Kidney (tissue), 14 donors: ENCODE data around the gene ETS1. TPM values are rescaled to one million over a fixed set of nuclear protein-coding genes. Genes with fewer than 3 reads are reported as not detected.
A peak's percentile ranks its signal among the peaks of the same experiment; 100 is the strongest.

Source experiments
- DNase-seq, 5 donors: peaks; one replicate each; pipeline ENCODE4 v3.0.0-alpha.2; 2013 to 2020
- FAIRE-seq: peaks from 2 replicates; lab custom pipeline; 2012; peaks lifted over from hg19 to GRCh38; lab: Jason Lieb, UNC
- H3K27ac ChIP-seq, 2 donors: one replicate each; pipeline ENCODE4 v1.7.0; 2013; ENCODE audit warnings: low read depth in 2 of 2, low read length in 2 of 2, inconsistent platforms in 1 of 2
- H3K27me3 ChIP-seq: one replicate; pipeline ENCODE4 v1.7.1; 2013; ENCODE audit warnings: low read length, inconsistent platforms; ENCODE audit not compliant: control insufficient read depth, insufficient read depth
- H3K36me3 ChIP-seq, 3 donors: one replicate each; pipeline versions ENCODE4 v1.7.0 to v1.7.1; 2013; ENCODE audit warnings: low read length in 3 of 3, control low read depth in 1 of 3, inconsistent platforms in 1 of 3; ENCODE audit not compliant: insufficient read depth in 3 of 3, control insufficient read depth in 2 of 3
- H3K4me1 ChIP-seq, 3 donors: one replicate each; pipeline versions ENCODE4 v1.7.0 to v1.7.1; 2013; ENCODE audit warnings: low read length in 3 of 3, inconsistent platforms in 1 of 3, low read depth in 1 of 3; ENCODE audit not compliant: control insufficient read depth in 2 of 3, insufficient read depth in 2 of 3
- H3K4me3 ChIP-seq, 3 donors: one replicate each; pipeline versions ENCODE4 v1.7.0 to v1.8.1; 2013; ENCODE audit warnings: low read length in 3 of 3, control low read depth in 1 of 3, inconsistent platforms in 1 of 3
- H3K9ac ChIP-seq, 3 donors: one replicate each; pipeline versions ENCODE4 v1.7.0 to v1.7.1; 2013; ENCODE audit warnings: low read length in 3 of 3, control low read depth in 1 of 3, inconsistent platforms in 1 of 3
- H3K9me3 ChIP-seq, 3 donors: one replicate each; pipeline versions ENCODE4 v1.7.0 to v1.7.1; 2013; ENCODE audit warnings: low read length in 3 of 3, control low read depth in 1 of 3, inconsistent platforms in 1 of 3; ENCODE audit not compliant: control insufficient read depth in 2 of 3, insufficient read depth in 1 of 3
- CTCF ChIP-seq: IDR thresholded peaks from 3 replicates; pipeline ENCODE4 v1.5.1; 2012; ENCODE audit warnings: mild to moderate bottlenecking, moderate library complexity, borderline replicate concordance; ENCODE audit not compliant: insufficient read depth; ENCODE audit errors: extremely low read depth
- intact Hi-C: fragments of 100-400 bp; cut with DNase I; formaldehyde crosslinking; loops from one replicate; pipeline ENCODE4 v1.11.1; 2022
- polyA plus RNA-seq: library from polyadenylated mRNA; stranded (reverse); fragments of 350-450 nt; fragmentation: Illumina TruSeq; extraction: RNeasy Lipid Tissue Mini Kit (QIAGEN cat#74804); gene quantifications from one replicate; pipeline ENCODE4 v1.2.3, GENCODE V29; 2014; ENCODE audit warnings: low read depth, low replicate concordance; ENCODE audit not compliant: insufficient read depth
- total RNA-seq: library from RNA; stranded (reverse); fragmentation: NEBNext Ultra II Directional; extraction: Animal tissue kit (Norgen Biotek cat#: 25700); gene quantifications from one replicate; pipeline ENCODE4 v1.2.1, GENCODE V29; 2021
- donor health status: control.
- donor health status: control.
- donor health status: control.
- donor health status: control.
- donor health status: control.
- donor health status: DM: yes; HTN: yes; CAD: no.
- donor health status: Normal renal cell carcinoma (clear cell type).

The ETS1 gene
- total and polyA plus RNA-seq, 2 donors from 2014 or later, result 23.5 to 124 TPM

- Histone ChIP-seq H3K4me3 (no peak overlapping the region), H3K4me1 (peaks cover 5 to 17% (median 9%) of the 10 kb centered on the region in 3 donors), H3K9me3 (no peaks in the 10 kb centered on the region), H3K9ac (no peak overlapping the region), H3K36me3 (no peaks in the 10 kb centered on the region), H3K27me3 (no peaks in the 10 kb centered on the region), H3K27ac (no peak overlapping the region)
- intact Hi-C loops, result no loop called here
- no peak for FAIRE-seq
- peak in 4 of 5 donors; percentile 78 to 91 (median 85) for DNase-seq
- no peak for TF ChIP-seq CTCF
These were observed 167.1 kb downstream of the ETS1 start for GRCh38 chr11:128420265-128420664.

DNA sequence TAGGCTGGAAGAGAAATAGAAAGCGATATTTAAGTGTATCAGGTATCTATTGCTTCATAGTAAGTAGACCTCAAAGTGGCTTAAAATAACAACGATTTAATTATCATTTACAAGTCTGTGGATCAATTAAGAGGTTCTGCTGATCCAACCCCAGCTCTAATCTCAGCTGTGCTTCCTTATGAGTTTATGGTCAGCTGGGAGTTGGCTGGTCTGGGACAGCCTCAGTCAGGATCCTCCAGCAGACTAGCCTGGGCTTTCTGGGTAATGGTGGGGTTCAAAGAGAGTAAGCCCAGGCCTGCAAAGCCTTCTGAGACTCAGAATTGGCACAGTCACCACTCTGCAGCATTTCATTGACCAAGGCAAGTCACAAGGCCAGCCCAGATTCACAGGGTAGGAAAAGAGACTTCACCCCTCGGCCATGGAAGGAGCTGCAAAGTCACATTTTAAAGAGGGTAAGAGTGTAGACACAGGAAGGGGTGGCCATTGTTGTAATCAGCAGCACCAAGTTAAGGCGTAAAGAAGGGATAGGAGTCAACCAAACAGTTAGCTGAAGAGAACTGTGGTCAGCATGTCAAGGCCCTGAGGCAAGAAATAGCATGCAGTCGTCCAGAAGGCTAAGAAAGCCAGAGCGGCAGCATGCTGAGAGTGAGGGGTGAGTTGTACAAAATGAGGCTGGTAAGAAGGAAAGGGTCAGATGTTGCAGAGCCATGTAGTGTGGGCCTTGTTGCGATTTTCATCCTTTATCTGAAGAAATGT is 168.2 kb downstream of the ETS1 start:
- no peak for TF ChIP-seq CTCF
- peaks cover 2 to 10% (median 3%) of the 10 kb centered on the region in 3 donors for H3K4me1 ChIP-seq
- no peak for DNase-seq
- H3K27ac ChIP-seq, result no peak overlapping the region
- no peaks in the 10 kb centered on the region for H3K36me3 ChIP-seq
- no peak overlapping the region for H3K9ac ChIP-seq
- H3K27me3 ChIP-seq, result no peaks in the 10 kb centered on the region
- H3K4me3 ChIP-seq, result no peak overlapping the region
- H3K9me3 ChIP-seq, result no peaks in the 10 kb centered on the region
- no peak for FAIRE-seq
- intact Hi-C loops, result no loop called here

GRCh38 chr11:128417607-128418324 is 169.6 kb downstream of the ETS1 start:
- peak in 2 of 5 donors; percentile 50 to 66 for DNase-seq
- TF ChIP-seq CTCF, result no peak
- Histone ChIP-seq H3K27me3 (no peaks in the 10 kb centered on the region), H3K4me3 (no peak overlapping the region), H3K36me3 (no peaks in the 10 kb centered on the region), H3K27ac (no peak overlapping the region), H3K4me1 (peaks cover 2 to 10% (median 3%) of the 10 kb centered on the region in 3 donors), H3K9ac (no peak overlapping the region), H3K9me3 (no peaks in the 10 kb centered on the region)
- intact Hi-C loops, result no loop called here
- peak; percentile 29 for FAIRE-seq
